ENCODE measurements around the gene AIRE. TPM values are rescaled to one million over a fixed set of nuclear protein-coding genes. Genes with fewer than 3 reads are reported as not detected.

The AIRE gene
- total RNA-seq, 1 experiment from 2014 or later, result not detected

- Mint-ChIP-seq H3K9me3 (ENCODE audit: unreplicated experiment) (no peaks in the 10 kb centered on the region), H3K4me3 (ENCODE audit: unreplicated experiment) (no peak overlapping the region), H3K27ac (ENCODE audit: unreplicated experiment) (no peak overlapping the region), H3K4me1 (ENCODE audit: low read depth, unreplicated experiment) (no peaks in the 10 kb centered on the region), H3K36me3 (ENCODE audit: insufficient read depth, unreplicated experiment) (peaks cover 66% of the 10 kb centered on the region), H3K27me3 (ENCODE audit: insufficient read depth, unreplicated experiment) (no peaks in the 10 kb centered on the region)
- ChIA-PET CTCF (no interaction called here), POLR2A (no interaction called here)
- Histone ChIP-seq H3K9me3 (no peaks in the 10 kb centered on the region), H3K27me3 (replicated peaks; ENCODE audit: control insufficient read depth, insufficient read depth, low read length) (no peaks in the 10 kb centered on the region), H3K4me3 (ENCODE audit: low read depth, low read length) (no peak overlapping the region), H3K36me3 (ENCODE audit: control insufficient read depth, insufficient read depth, low read length) (peaks cover 1% of the 10 kb centered on the region; the same call in 1 of the 2 replicates), H3K4me1 (no peaks in the 10 kb centered on the region)
- BruUV-seq (replicated peaks), result TSS peak; percentile 54
- DNase-seq, result no peak
- intact Hi-C loops (cut with micrococcal nuclease; ENCODE audit: unreplicated experiment), result no loop called here
- no peak for TF ChIP-seq CTCF (IDR thresholded peaks at IDR 0.05; ENCODE audit: insufficient read depth in 1 of 2, low read depth in 1 of 2, low read length in 1 of 2, severe bottlenecking in 1 of 2, unreplicated experiment in 1 of 2)
Measured at GRCh38 chr21:44326716-44327602, 41.3 kb downstream of the AIRE start.

- H3K9me3 Mint-ChIP-seq (ENCODE audit: unreplicated experiment), result no peaks in the 10 kb centered on the region
- H3K4me1 Mint-ChIP-seq (ENCODE audit: low read depth, unreplicated experiment), result no peaks in the 10 kb centered on the region
- H3K27me3 Mint-ChIP-seq (ENCODE audit: insufficient read depth, unreplicated experiment), result no peaks in the 10 kb centered on the region
- no peak for TF ChIP-seq CTCF (IDR thresholded peaks at IDR 0.05; ENCODE audit: insufficient read depth in 1 of 2, low read depth in 1 of 2, low read length in 1 of 2, severe bottlenecking in 1 of 2, unreplicated experiment in 1 of 2)
- POLR2A ChIA-PET, result no interaction called here
- Histone ChIP-seq H3K4me3 (ENCODE audit: low read depth, low read length) (no peak overlapping the region), H3K9me3 (no peaks in the 10 kb centered on the region), H3K36me3 (ENCODE audit: control insufficient read depth, insufficient read depth, low read length) (no peaks in the 10 kb centered on the region), H3K27me3 (replicated peaks; ENCODE audit: control insufficient read depth, insufficient read depth, low read length) (no peaks in the 10 kb centered on the region), H3K4me1 (no peaks in the 10 kb centered on the region)
- intact Hi-C loops (cut with micrococcal nuclease; ENCODE audit: unreplicated experiment), result no loop called here
- peaks cover 72% of the 10 kb centered on the region for H3K36me3 Mint-ChIP-seq (ENCODE audit: insufficient read depth, unreplicated experiment)
- BruUV-seq (replicated peaks), result no TSS peak
- H3K27ac Mint-ChIP-seq (ENCODE audit: unreplicated experiment), result no peak overlapping the region
- DNase-seq, result no peak
- CTCF ChIA-PET, result no interaction called here
- no peak overlapping the region for H3K4me3 Mint-ChIP-seq (ENCODE audit: unreplicated experiment)
Measured at GRCh38 chr21:44327603-44327974, 41.9 kb downstream of the AIRE start.

GRCh38 chr21:44328242-44328895 lies 42.7 kb downstream of the AIRE start:
- ChIA-PET CTCF (no interaction called here), POLR2A (interaction anchor here (1.4 kb wide), 1 partner anchor 10 kb away, joined by 3 read pairs; no protein-coding TSS in a partner anchor)
- Histone ChIP-seq H3K36me3 (ENCODE audit: control insufficient read depth, insufficient read depth, low read length) (no peaks in the 10 kb centered on the region), H3K4me1 (no peaks in the 10 kb centered on the region), H3K9me3 (no peaks in the 10 kb centered on the region), H3K4me3 (ENCODE audit: low read depth, low read length) (no peak overlapping the region), H3K27me3 (replicated peaks; ENCODE audit: control insufficient read depth, insufficient read depth, low read length) (no peaks in the 10 kb centered on the region)
- no peak for DNase-seq
- Mint-ChIP-seq H3K9me3 (ENCODE audit: unreplicated experiment) (no peaks in the 10 kb centered on the region), H3K27ac (ENCODE audit: unreplicated experiment) (no peak overlapping the region), H3K27me3 (ENCODE audit: insufficient read depth, unreplicated experiment) (no peaks in the 10 kb centered on the region), H3K4me3 (ENCODE audit: unreplicated experiment) (no peak overlapping the region), H3K4me1 (ENCODE audit: low read depth, unreplicated experiment) (no peaks in the 10 kb centered on the region), H3K36me3 (ENCODE audit: insufficient read depth, unreplicated experiment) (peaks cover 76% of the 10 kb centered on the region)
- intact Hi-C loops (cut with micrococcal nuclease; ENCODE audit: unreplicated experiment), result no loop called here
- BruUV-seq (replicated peaks), result no TSS peak
- TF ChIP-seq CTCF (IDR thresholded peaks at IDR 0.05; ENCODE audit: insufficient read depth in 1 of 2, low read depth in 1 of 2, low read length in 1 of 2, severe bottlenecking in 1 of 2, unreplicated experiment in 1 of 2), result no peak
